ENCODE measurements around the gene FAM81B.

- TF ChIP-seq CTCF (conservative IDR thresholded peaks at IDR 0.05 in 1 of 2, IDR thresholded peaks at IDR 0.05 in 1 of 2; ENCODE audit: extremely low read depth in 1 of 2, insufficient read depth in 1 of 2, low read depth in 1 of 2, low read length in 2 of 2) (no peak), EZH2 (IDR thresholded peaks at IDR 0.05; ENCODE audit: borderline replicate concordance, low read length) (no peak)
These were observed 26.8 kb downstream of the FAM81B start for GRCh38 chr5:95417971-95418370.
